Activated CD4-positive, alpha-beta T cell treated with anti-CD3 and anti-CD28 coated beads for 1 hour (primary cell): ENCODE measurements around the gene DRC3.
"Not testable (repeated sequence)": the region's sequence is repeated elsewhere in the genome, so short reads cannot be mapped to it uniquely, and the experiment has no call there.

Source experiments
- DNase-seq: peaks from one replicate; pipeline ENCODE4 v3.0.0-alpha.2; 2020

DRC3 gene

DNA sequence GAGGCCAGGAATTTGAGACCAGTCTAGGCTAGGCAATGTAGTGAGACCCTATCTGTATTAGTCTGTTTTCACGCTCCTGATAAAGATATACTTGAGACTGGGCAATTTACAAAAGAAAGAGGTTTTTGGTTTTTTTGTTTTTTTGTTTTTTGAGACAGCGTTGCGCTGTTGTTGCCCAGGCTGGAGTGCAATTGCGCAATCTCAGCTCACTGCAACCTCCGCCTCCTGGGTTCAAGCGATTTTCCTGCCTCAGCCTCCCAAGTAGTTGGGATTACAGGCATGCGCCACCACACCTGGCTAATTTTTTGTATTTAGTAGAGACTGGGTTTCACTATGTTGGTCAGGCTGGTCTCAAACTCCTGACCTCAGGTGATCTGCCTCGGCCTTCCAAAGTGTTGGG, 23.2 kb downstream of the DRC3 start:
- not testable (repeated sequence) for DNase-seq

DNA sequence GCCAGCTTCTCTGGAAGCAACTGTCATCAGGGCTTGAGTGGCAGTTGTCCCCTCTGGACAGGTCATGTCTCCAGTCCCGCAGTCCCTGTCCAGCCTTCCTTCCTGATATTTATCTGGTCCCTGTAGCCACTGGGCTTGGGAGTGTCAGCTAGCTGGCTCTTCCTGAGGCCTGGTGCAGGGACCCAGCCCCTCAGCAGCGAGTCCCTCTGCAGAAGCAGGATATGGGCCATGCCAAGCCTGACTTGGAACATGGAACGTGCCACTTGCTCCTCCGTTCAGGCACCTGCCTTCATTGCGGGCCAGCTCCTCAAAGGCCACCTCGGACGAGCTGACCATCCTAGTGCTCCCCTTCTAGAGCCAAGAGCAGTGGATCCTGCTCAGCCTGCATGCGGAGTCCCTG, 26.3 kb downstream of the DRC3 start:
- no peak for DNase-seq

GRCh38 chr17:17999364-18000029, 26.8 kb downstream of the DRC3 start:
- no peak for DNase-seq

DNA sequence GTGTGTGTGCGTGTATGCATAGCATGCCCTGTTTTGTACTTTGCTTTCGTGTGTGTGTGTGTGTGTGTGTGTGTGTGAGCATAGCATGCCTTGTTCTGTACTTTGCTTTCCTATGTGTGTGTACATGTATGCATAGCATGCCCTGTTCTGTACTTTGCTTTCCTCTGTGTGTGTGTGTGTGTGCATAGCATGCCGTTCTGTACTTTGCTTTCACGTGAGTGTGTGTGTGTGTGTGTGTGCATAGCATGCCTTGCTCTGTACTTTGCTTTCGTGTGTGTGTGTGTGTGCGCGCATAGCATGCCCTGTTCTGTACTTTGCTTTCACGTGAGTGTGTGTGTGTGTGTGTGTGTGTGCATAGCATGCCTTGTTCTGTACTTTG, 27.4 kb downstream of the DRC3 start:
- DNase-seq = no peak

- no peak for DNase-seq
These were observed 29.5 kb downstream of the DRC3 start for GRCh38 chr17:18002171-18002570.

DNA sequence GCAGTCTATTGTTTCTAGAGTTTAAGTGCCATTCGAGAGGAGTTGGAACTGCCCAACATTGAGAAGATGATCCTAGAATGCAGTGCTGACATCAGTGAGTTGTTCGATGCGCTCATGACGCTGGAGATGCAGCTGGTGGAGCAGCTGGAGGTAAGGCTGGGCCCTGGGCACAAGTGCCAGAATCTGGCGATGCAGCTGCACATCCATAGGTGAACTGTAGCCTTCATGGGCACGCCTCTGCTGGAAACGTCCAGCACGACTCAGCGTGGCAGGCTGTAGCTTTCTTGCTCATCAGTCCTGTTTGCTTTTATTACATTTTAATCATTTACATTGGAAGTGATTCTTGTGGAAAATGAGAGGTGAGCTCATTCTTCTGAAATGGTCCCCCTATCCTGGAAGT, 31.7 kb downstream of the DRC3 start:
- no peak for DNase-seq

DNA sequence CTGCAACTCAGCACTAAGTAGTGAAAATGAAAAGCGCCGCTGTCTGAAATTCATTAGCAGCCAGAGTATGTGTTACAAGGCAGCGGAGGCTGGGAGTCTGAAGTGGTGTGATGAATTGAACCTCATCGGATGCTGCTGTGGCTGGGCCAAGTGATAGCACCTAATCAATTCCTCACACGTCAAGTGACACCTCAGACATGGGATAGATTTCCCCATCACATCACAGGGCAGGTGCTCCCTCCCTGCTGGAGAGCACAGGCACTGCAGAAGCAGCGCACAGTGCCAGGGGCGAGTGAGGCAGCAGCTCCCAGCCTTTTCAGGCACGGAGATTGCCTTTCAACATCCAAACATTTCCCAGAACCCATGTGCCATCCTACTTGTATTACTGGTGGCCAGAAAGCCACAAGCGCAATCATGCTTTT, 32.2 kb downstream of the DRC3 start:
- no peak for DNase-seq

GRCh38 chr17:18005496-18005895, 32.8 kb downstream of the DRC3 start:
- DNase-seq = no peak

DNA sequence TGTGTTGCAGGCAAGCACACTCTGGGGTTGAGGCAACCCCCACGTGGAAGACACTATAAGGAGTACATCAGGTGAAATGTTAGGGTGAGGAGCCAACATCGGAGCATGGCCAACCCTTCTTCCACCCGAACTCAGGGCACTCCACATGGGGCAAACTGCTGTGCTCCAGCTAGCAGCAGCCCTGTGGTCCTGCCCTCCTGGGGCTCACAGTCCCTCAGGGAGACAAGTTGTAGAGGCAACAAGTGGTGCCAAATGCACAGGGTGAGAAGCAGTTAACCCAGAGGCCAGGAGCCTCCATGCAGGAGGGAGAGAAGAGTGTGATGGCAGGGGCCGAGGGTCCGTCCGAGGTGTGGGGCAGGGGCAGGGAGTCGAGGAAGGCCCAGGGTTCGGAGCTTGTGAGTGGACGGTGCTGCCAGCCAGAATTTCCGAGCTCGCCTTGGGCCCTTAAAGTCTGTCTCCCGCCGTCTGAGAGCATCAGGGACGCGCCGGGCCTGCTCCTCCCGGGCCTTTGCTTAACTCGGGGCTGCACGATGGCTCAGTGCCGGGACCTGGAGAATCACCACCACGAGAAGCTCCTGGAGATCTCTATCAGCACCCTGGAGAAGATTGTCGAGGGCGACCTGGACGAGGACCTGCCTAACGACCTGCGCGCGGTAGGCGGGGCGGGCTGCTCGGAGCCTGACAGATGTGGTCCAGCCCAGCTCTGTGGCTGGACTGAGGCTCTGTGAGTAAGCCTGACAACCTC, 34.0 kb downstream of the DRC3 start:
- no peak for DNase-seq

GRCh38 chr17:18008496-18009268, 36.0 kb downstream of the DRC3 start:
- no peak for DNase-seq

DNA sequence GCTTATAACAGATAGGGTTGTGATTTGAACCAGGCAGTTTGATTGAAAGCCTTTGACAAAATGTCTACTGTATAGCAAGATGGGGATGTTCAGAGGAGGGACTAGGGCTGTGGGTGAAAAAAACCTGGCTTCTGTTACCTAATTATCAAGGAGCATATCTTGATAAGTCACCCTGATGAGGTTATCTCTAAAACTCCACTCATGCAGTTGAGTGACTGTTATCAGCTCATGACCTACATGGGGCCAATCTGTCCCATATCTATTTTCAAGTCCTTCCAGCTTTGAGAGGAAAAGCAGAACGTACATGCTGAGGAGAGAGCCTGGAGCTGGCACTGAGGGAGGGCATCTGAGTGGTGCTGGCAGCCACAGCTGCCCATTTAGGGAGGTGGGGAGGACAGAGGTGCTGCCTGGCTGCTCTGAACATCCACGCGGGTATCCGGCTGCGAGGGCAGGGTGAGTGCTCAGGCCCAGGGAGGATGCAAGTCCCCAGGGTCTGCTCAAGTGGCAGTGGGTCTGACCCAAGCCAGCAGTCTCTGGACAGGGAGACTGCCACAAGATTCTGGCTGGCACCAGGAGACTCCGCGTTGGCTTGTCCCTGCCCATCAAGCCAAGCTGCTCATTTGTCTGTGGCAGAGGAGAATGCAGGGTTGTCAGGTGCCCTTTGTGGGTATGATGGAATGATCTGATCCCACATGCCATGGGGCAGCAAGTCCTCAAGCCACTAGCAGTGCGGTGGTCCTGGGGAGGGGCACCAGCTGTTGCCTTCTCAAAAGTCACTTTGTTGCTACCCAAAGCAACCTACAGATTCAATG, 37.2 kb downstream of the DRC3 start:
- DNase-seq = no peak

DNA sequence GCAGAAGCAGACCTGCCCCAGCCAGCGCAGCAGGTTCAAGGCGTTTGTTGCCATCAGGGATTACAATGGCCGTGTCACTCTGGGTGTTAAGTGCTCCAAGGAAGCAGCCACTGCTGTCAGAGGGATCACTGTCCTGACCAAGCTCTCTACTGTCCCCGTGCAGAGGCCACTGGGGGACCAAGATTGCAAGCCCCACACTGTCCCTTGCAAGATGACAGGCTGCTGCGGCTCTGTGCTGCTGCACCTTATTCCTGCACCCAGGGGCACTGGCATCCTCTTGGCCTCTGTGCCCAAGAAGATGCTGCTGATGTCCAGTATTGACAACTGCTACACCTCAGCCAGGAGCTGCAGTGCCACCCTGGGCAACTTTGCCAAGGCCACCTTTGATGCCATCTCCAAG, 38.6 kb downstream of the DRC3 start:
- no peak for DNase-seq

GRCh38 chr17:18014006-18014405, 41.3 kb downstream of the DRC3 start:
- no peak for DNase-seq

DNA sequence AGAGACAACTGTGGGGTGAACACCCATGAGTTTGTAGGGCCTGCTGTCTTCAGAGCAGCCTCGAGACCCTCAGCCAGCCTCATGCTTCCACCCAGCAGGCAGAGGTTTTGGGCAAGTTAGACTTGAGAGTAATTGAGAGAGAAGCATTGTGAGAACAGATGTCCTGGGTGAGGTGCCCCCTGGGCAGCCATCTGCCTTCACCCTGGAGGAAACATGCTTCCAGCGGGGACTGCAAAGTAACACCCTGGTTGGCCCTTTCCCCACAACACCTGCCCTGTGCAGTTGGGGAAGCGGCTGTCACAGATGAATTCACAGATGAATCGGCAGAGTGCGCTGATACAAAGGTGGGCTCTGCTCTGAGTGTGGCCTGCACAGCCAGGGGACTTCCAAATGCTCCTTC, 42.9 kb downstream of the DRC3 start:
- DNase-seq = no peak

GRCh38 chr17:18016426-18016825, 43.8 kb downstream of the DRC3 start:
- DNase-seq = no peak

DNA sequence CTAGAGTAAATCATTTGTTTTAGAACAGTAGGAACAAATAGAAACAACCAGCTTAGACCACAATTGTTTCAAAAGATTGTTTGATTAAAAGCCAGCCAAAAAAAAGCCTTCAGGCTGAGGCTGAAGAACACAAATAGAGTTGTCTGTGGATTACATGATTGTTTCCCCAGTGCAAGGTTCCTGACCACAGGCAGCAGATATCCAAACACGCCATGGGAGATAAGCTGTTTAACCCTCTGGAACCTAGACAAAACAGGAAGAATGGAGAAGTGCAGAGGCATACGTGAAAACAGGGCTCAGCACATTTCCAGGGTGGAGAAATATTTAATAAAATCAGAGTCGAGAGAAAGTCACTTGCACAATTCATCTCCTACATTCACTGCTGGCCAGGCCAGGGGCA, 45.3 kb downstream of the DRC3 start:
- no peak for DNase-seq

- DNase-seq = no peak
These were observed 45.8 kb downstream of the DRC3 start for GRCh38 chr17:18018411-18018921.

DNA sequence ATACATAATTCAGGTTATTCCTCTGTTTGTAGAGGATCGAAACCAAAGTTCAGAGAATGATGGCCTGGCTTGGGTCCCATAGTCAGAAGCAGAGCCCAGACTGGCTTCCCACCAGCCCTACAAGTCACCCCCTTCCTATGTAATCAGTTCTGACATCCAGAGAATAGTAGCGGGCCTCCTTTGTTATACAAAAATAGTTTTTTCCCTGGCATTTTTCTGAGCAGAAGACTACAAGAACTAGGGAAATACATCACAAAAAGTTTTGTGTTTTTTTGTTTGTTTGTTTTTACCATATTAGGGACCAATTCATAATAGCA, 47.1 kb downstream of the DRC3 start:
- no peak for DNase-seq

GRCh38 chr17:18020971-18021370, 48.3 kb downstream of the DRC3 start:
- no peak for DNase-seq

- DNase-seq = no peak
These were observed 48.7 kb downstream of the DRC3 start for GRCh38 chr17:18021372-18021771.

GRCh38 chr17:18025241-18025944, 52.7 kb downstream of the DRC3 start:
- DNase-seq = no peak
